NCI-H146 treated with DMSO at 0.1 percent for 48 hours (cell line): ENCODE results near the gene C10orf105.

Source experiments
- DNase-seq: peaks from one replicate; lab custom pipeline; 2025; ENCODE audit not compliant: unreplicated experiment; lab: John Stamatoyannopoulos, UW

C10orf105 gene

GRCh38 chr10:71683301-71683700 is 36.3 kb downstream of the C10orf105 start:
- no peak for DNase-seq

GRCh38 chr10:71681977-71682376 is 37.6 kb downstream of the C10orf105 start:
- DNase-seq, result no peak

GRCh38 chr10:71679425-71679824 is 40.2 kb downstream of the C10orf105 start:
- no peak for DNase-seq

GRCh38 chr10:71678057-71678805 is 41.3 kb downstream of the C10orf105 start:
- DNase-seq, result no peak

DNA sequence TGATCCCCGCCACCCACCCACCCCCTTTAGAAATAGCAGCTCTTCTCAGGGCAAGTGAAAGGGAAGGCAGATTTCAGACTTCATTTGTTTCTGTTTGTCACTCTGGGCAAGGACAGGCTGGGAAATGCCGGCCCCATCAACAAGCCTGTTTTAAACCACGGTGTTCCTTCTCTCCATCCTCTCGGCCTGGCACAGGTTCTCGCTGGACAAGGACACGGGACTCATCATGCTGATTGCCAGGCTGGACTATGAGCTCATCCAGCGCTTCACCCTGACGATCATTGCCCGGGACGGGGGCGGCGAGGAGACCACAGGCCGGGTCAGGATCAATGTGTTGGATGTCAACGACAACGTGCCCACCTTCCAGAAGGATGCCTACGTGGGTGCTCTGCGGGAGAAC is 42.3 kb downstream of the C10orf105 start:
- no peak for DNase-seq

GRCh38 chr10:71675295-71675970 is 44.1 kb downstream of the C10orf105 start:
- DNase-seq, result no peak

DNA sequence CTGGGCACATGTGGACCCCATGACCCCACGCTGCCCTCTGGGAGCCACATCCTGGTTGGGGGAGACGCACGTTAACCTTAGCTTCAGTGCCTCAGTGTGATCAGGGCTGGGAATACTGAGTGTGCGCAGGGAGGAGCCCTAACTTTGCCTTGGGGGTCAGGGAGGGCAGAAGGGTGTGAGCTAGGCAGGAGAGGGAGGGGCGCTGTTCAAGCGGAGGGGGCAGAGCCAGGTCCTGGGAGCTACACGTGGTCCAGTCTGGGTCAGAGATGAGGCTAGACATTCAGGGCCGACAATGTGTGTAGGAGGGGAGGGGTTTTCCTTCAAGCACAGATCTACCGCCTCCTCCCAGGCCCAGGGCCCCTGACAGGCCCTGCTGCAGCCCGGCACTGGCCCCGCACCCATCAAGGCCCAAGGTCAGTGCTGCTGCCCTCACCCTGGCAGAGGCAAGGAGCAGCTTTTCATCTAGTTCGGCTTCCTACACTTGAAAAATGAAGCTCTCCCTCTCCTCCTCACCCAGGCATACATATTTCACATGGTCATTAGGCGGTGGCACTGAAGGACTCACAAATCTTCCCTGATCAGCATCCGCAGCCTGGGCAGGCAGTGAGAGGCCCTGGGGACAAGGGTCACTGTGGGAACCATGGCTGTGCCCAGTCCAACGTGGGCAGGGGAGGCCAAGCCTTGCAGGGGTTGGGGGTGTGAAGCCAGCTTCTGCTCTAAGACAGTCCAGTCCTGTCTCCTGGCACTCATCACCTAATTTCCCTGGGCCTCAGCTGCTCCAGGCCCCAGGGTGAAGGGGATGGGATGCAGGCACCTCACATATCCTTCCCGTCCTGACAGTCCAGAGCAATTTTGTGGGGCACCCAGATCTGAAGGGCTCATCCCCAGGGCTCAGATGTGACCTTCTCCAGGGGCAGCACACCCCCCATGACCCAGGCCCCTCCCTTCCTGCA is 47.3 kb downstream of the C10orf105 start:
- no peak for DNase-seq

DNA sequence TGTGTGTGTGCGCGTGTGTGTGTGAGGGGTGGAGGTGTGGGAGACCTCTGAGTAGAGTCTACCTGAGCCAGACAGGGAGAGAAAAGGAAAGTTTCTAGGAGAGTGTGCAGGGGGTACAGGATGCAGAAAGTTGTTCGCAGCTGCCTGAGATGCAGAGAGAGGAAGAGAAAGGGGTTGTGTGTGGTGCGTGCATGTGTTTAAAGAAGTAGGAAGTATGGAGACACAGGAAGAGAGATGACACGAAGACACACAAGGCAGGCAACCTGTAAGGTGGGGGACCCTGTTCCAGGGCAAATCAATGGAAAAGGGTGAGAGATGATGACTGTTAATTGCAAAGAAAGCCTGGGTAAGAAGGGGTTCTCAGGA is 52.2 kb downstream of the C10orf105 start:
- no peak for DNase-seq

DNA sequence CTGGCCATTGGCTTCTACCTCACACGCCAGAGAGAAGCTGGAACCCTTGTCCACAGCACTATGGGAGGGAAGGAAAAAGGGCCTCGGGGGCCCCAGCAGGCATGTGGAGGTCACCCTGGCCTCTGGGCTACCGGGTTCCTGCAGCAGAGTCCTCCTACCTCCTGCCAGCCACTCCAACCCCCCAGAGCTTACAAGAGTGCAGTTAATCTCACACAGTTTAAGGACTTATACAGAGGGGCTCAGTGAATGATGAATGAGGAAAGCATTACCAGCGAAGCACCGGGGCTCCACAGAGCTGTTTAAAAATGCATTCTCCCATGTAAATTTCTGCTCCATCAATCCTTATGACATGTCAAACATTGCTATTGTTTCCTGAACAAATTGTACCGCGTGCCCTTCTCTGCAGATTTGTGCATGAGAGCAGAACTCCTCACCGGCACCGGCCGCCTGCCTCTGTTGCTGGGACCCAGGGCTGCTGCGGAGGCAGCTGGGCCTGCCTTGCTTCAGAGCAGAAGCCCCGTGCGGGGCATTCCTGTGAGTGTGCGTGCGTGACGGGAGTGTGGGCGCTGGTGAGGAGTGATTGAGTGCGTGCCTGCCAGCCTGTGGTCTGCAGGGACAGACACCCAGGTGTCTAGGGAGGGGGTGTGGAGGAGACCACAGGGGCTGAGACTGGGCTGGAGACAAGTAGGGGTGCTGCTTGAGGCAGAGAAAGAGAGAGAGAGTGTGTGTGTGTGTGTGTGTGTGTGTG is 52.8 kb downstream of the C10orf105 start:
- no peak for DNase-seq

DNA sequence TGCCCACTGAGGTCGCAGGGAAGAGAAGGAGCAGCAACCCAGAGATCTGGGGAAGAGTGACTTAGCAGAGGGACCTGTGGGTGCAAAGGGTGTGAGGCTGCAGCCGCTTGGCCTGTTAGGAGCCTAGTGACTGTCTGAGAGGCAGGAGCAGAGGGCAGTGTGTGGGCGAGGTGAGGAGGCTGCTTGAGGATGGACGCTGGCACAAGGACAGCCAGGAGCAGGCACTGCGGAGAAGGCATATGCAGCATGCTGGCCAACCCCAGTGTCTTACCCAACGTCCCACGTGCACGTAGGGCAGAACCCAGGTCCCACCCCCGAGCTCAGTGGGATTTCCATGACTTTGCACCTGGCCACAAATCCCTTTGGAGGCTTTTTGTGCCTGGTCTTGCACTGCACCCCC is 54.1 kb downstream of the C10orf105 start:
- no peak for DNase-seq

DNA sequence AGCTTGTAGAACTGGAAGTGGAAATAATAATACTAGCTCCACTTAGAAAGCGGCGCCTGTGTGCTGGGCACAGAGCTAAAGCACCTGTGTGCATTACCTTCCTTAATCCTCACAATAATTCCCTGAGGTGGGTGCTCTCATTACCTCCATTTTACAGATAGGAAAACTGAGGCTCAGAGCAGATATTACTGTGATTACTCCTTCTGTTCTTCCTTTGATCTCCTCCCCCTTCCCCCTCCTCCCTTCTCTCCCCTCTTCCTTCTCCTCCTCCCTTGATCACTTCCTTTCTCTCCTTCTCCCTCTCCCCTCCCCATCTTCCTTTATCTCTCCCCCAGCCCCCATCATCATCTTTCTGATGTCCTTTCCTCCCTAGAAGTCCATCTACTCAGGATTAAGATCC is 55.0 kb downstream of the C10orf105 start:
- no peak for DNase-seq

DNA sequence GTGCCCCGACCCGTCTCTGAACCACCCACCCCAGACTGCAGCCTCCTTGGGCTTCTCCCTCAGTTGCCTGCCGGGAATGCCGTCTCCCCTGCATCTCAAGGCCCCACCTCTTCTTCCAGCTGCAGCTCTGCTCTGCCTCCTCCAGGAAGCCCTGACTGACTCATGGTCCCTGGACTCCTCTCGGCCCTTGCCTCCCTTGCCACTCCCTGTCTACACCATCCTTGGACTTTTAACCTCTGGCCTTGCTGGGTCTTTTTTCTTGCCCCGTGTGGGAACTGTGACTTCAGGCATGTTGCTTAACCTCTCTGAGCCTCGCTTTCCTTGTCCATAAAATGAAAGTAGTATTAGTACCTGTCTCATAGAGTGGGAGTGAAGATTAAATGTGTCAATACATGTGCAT is 56.3 kb downstream of the C10orf105 start:
- DNase-seq, result no peak

DNA sequence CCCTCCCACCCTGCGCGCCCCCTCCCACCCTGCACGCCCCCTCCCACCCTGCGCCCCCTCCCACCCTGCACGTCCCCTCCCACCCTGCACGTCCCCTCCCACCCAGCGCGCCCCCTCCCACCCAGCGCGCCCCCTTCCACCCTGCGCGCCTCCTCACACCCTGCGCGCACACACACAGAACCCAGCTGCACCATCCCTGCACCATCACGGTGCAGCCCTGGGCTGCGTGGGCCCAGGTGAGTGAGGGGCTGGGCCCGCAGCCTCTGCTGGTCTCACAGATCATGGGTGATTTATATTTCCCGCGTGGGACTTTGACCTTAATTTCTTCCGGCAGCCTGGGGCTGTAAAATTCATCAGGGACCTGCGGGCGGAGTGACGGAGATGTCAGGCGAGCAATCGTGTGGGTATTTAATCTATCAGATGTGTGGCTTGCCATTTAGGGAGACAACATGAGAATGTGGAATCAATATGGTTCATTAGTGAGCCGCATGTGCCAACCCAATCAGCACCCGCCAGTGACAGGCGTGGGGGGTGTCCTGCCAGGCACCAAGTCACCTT is 57.7 kb downstream of the C10orf105 start:
- no peak for DNase-seq
